ENCODE results near the gene ABCC2. TPM values are rescaled to one million over a fixed set of nuclear protein-coding genes. Genes with fewer than 3 reads are reported as not detected.

Gene ABCC2
- total and polyA plus RNA-seq, 9 of the 15 experiments (the other 6 are each of a cell fraction or from before 2014, with no cell fraction given), result 0.03 to 0.18 (median 0.10) TPM; not detected in 1

DNA sequence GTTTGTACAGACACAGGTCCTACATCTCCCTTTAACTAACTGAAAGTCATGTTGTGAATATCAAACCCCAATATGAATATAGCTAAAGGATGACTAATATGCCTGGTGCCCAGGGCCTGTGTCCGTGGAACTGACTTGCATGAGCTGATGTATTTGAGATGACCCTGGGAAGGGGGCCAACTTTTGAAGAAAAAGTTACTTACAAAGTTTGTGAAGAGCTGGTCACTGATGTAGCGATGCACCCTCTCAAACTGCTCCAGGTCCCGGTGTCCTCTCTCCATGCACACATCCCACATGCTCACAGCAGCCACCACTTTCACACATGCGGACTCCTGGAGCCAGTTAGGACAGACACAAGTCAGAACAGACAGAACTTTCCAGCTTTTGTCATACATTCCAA is 106.2 kb downstream of the ABCC2 start:
- in situ Hi-C loops (cut with MboI), result no loop called here
- ATAC-seq (no peak), DNase-seq (ENCODE audit: extremely low read depth in 1 of 4, low spot score in 3 of 4) (no peak), FAIRE-seq (no peak)
- no peaks in the 10 kb centered on the region for H3K79me2 ChIP-seq (ENCODE audit: control insufficient read depth, insufficient read depth, low read length)
- no peak overlapping the region for H3K4me3 ChIP-seq
- no peak overlapping the region for H3K27ac ChIP-seq (ENCODE audit: extremely low read depth, low read depth, low read length)
- intact Hi-C loops (cut with micrococcal nuclease), result no loop called here
- H3K9me1 ChIP-seq (ENCODE audit: control insufficient read depth, insufficient read depth, low read length), result no peaks in the 10 kb centered on the region
- 80% methylated on average over 4 of the region's 4 CpGs for WGBS (ENCODE audit: insufficient coverage, low coverage, missing lambda C conversion rate)
- POLR2A ChIA-PET, result no interaction called here
- CTCF ChIA-PET (ENCODE audit: low intra/inter-chr PET ratio), result no interaction called here
- BruUV-seq (replicated peaks), result no TSS peak
- H2AFZ ChIP-seq (ENCODE audit: low read depth, low read length), result no peak overlapping the region
- H3K36me3 ChIP-seq (ENCODE audit: control insufficient read depth, insufficient read depth, low read length), result no peaks in the 10 kb centered on the region
- H3K4me1 ChIP-seq (replicated peaks in 1 of 2; ENCODE audit: control insufficient read depth in 2 of 2, insufficient read depth in 2 of 2, low read length in 2 of 2), result no peaks in the 10 kb centered on the region
- H3K9ac ChIP-seq (ENCODE audit: insufficient read depth in 1 of 2, low read depth in 2 of 2, low read length in 2 of 2), result no peak overlapping the region
- no peaks in the 10 kb centered on the region for H3K9me3 ChIP-seq (replicated peaks; ENCODE audit: control insufficient read depth, insufficient read depth, low read depth, low read length)
- no peaks in the 10 kb centered on the region for H3K27me3 ChIP-seq (ENCODE audit: control insufficient read depth in 2 of 2, insufficient read depth in 2 of 2, low read length in 2 of 2)
- H3K4me2 ChIP-seq (ENCODE audit: insufficient read depth, low read length), result no peak overlapping the region
- H4K20me1 ChIP-seq (replicated peaks; ENCODE audit: control insufficient read depth, insufficient read depth, low read length), result no peaks in the 10 kb centered on the region
- TF ChIP-seq ZNF212 (CRISPR knock-in tag; IDR thresholded peaks at IDR 0.05) (no peak), PML (IDR thresholded peaks at IDR 0.05; ENCODE audit: low read length) (no peak), GATA2 (CRISPR knock-in tag; IDR thresholded peaks at IDR 0.05) (no peak), NFE2L1 (tag; IDR thresholded peaks at IDR 0.05; ENCODE audit: borderline replicate concordance, low read depth) (no peak), ESRRA (IDR thresholded peaks at IDR 0.05; ENCODE audit: borderline replicate concordance, low read depth) (no peak), STAT5A (IDR thresholded peaks at IDR 0.05; ENCODE audit: borderline replicate concordance, low read length) (no peak), HDGF (IDR thresholded peaks at IDR 0.05) (no peak), TCFL5 (CRISPR knock-in tag; conservative IDR thresholded peaks at IDR 0.05) (no peak), ZKSCAN8 (CRISPR knock-in tag; IDR thresholded peaks at IDR 0.05) (no peak), POLR2G (IDR thresholded peaks at IDR 0.05; ENCODE audit: low read depth, low read length) (no peak)
- TF ChIP-seq, protein P1, sequence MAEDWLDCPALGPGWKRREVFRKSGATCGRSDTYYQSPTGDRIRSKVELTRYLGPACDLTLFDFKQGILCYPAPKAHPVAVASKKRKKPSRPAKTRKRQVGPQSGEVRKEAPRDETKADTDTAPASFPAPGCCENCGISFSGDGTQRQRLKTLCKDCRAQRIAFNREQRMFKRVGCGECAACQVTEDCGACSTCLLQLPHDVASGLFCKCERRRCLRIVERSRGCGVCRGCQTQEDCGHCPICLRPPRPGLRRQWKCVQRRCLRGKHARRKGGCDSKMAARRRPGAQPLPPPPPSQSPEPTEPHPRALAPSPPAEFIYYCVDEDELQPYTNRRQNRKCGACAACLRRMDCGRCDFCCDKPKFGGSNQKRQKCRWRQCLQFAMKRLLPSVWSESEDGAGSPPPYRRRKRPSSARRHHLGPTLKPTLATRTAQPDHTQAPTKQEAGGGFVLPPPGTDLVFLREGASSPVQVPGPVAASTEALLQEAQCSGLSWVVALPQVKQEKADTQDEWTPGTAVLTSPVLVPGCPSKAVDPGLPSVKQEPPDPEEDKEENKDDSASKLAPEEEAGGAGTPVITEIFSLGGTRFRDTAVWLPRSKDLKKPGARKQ (CRISPR knock-in tag; IDR thresholded peaks at IDR 0.05), result no peak
- TF ChIP-seq, protein P2, sequence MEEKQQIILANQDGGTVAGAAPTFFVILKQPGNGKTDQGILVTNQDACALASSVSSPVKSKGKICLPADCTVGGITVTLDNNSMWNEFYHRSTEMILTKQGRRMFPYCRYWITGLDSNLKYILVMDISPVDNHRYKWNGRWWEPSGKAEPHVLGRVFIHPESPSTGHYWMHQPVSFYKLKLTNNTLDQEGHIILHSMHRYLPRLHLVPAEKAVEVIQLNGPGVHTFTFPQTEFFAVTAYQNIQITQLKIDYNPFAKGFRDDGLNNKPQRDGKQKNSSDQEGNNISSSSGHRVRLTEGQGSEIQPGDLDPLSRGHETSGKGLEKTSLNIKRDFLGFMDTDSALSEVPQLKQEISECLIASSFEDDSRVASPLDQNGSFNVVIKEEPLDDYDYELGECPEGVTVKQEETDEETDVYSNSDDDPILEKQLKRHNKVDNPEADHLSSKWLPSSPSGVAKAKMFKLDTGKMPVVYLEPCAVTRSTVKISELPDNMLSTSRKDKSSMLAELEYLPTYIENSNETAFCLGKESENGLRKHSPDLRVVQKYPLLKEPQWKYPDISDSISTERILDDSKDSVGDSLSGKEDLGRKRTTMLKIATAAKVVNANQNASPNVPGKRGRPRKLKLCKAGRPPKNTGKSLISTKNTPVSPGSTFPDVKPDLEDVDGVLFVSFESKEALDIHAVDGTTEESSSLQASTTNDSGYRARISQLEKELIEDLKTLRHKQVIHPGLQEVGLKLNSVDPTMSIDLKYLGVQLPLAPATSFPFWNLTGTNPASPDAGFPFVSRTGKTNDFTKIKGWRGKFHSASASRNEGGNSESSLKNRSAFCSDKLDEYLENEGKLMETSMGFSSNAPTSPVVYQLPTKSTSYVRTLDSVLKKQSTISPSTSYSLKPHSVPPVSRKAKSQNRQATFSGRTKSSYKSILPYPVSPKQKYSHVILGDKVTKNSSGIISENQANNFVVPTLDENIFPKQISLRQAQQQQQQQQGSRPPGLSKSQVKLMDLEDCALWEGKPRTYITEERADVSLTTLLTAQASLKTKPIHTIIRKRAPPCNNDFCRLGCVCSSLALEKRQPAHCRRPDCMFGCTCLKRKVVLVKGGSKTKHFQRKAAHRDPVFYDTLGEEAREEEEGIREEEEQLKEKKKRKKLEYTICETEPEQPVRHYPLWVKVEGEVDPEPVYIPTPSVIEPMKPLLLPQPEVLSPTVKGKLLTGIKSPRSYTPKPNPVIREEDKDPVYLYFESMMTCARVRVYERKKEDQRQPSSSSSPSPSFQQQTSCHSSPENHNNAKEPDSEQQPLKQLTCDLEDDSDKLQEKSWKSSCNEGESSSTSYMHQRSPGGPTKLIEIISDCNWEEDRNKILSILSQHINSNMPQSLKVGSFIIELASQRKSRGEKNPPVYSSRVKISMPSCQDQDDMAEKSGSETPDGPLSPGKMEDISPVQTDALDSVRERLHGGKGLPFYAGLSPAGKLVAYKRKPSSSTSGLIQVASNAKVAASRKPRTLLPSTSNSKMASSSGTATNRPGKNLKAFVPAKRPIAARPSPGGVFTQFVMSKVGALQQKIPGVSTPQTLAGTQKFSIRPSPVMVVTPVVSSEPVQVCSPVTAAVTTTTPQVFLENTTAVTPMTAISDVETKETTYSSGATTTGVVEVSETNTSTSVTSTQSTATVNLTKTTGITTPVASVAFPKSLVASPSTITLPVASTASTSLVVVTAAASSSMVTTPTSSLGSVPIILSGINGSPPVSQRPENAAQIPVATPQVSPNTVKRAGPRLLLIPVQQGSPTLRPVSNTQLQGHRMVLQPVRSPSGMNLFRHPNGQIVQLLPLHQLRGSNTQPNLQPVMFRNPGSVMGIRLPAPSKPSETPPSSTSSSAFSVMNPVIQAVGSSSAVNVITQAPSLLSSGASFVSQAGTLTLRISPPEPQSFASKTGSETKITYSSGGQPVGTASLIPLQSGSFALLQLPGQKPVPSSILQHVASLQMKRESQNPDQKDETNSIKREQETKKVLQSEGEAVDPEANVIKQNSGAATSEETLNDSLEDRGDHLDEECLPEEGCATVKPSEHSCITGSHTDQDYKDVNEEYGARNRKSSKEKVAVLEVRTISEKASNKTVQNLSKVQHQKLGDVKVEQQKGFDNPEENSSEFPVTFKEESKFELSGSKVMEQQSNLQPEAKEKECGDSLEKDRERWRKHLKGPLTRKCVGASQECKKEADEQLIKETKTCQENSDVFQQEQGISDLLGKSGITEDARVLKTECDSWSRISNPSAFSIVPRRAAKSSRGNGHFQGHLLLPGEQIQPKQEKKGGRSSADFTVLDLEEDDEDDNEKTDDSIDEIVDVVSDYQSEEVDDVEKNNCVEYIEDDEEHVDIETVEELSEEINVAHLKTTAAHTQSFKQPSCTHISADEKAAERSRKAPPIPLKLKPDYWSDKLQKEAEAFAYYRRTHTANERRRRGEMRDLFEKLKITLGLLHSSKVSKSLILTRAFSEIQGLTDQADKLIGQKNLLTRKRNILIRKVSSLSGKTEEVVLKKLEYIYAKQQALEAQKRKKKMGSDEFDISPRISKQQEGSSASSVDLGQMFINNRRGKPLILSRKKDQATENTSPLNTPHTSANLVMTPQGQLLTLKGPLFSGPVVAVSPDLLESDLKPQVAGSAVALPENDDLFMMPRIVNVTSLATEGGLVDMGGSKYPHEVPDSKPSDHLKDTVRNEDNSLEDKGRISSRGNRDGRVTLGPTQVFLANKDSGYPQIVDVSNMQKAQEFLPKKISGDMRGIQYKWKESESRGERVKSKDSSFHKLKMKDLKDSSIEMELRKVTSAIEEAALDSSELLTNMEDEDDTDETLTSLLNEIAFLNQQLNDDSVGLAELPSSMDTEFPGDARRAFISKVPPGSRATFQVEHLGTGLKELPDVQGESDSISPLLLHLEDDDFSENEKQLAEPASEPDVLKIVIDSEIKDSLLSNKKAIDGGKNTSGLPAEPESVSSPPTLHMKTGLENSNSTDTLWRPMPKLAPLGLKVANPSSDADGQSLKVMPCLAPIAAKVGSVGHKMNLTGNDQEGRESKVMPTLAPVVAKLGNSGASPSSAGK (IDR thresholded peaks at IDR 0.05), result no peak
